ENCODE results near the gene UMPS.

DNA sequence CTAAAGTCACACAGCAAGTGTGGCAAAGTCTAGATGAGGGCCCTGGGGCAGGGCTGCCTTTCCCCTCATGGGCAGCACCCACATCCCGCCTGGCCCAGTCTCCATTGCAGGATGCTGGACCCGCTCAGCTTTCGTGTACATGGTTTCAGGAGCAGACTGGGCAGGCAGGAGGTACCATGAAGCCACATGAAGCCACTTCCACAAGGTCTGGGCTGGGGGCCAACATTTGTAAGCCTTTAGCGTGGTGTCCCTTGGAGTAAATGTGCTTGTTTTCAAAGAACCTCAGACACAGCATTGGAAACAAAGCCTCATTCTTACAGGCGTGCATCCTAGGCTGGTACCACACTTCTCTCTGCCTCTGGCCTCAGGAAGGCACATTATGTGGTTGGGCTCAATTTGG, 34.5 kb downstream of the UMPS start:
- TF ChIP-seq CTCF (IDR thresholded peaks at IDR 0.05) (no peak), POLR2A (IDR thresholded peaks at IDR 0.05) (no peak)

Measured in esophagus squamous epithelium (tissue), 4 donors.